HEK293 (cell line): ENCODE data around the gene COA3.

Source experiments
- CTCF ChIA-PET: fragments of 350-600 bp; formaldehyde crosslinking; extraction: SDS; loops from one replicate; lab custom pipeline; 2021; ENCODE audit warnings: antibody characterized with exemption; lab: Yijun Ruan, JAX
- POLR2A ChIA-PET: fragments of 300-600 bp; formaldehyde crosslinking; extraction: SDS; loops from one replicate; lab custom pipeline; 2020; ENCODE audit warnings: antibody characterized with exemption, inconsistent platforms; lab: Yijun Ruan, JAX
- H3K27ac ChIP-seq: fragments of 200-500 bp; sonication (Bioruptor generic); 2 replicates; pipeline ENCODE4 v1.5.1; 2014; ENCODE audit warnings: low read depth, low read length, control low read depth, inconsistent platforms; ENCODE audit errors: extremely low read depth
- H3K36me3 ChIP-seq, 2 experiments: fragments of 200-500 bp in 1 of 2; sonication (Bioruptor generic) in 1 of 2; 1 replicate in 1 of 2; 2 replicates in 1 of 2; pipeline ENCODE4 v1.5.1; 2014 to 2017; ENCODE audit warnings: inconsistent platforms in 2 of 2, low read length in 2 of 2; ENCODE audit not compliant: control insufficient read depth in 2 of 2, insufficient read depth in 1 of 2
- H3K4me1 ChIP-seq: fragments of 200-500 bp; sonication (Bioruptor generic); 2 replicates; pipeline ENCODE4 v1.5.1; 2014; ENCODE audit warnings: mild to moderate bottlenecking, low read length, inconsistent platforms; ENCODE audit not compliant: control insufficient read depth, insufficient read depth
- H3K4me3 ChIP-seq: 2 replicates; pipeline ENCODE4 v1.5.1; 2011; ENCODE audit warnings: low read depth, mild to moderate bottlenecking, control low read depth, low read length, moderate library complexity
- H3K9me3 ChIP-seq: fragments of 200-500 bp; sonication (Bioruptor generic); 2 replicates; pipeline ENCODE4 v1.5.1; 2014; ENCODE audit warnings: low read depth, low read length, inconsistent platforms; ENCODE audit not compliant: control insufficient read depth, insufficient read depth
- EGR2 ChIP-seq: fragments of 450-650 bp; formaldehyde crosslinking; IDR thresholded peaks from 2 replicates; pipeline ENCODE4 v1.5.1; 2016; ENCODE audit warnings: low read depth, missing biosample characterization, missing genetic modification characterization
- PRDM1 ChIP-seq: fragments of 450-650 bp; formaldehyde crosslinking; IDR thresholded peaks from 2 replicates; pipeline ENCODE4; 2016; ENCODE audit warnings: missing biosample characterization, missing genetic modification characterization
- ZFHX2 ChIP-seq: fragments of 450-650 bp; formaldehyde crosslinking; conservative IDR thresholded peaks from 2 replicates; pipeline ENCODE4 v1.5.1; 2016; ENCODE audit warnings: missing biosample characterization, missing genetic modification characterization
- ZNF350 ChIP-seq: fragments of 450-650 bp; formaldehyde crosslinking; IDR thresholded peaks from 2 replicates; pipeline ENCODE4 v1.5.0; 2017; ENCODE audit warnings: missing biosample characterization, mild to moderate bottlenecking, missing genetic modification characterization
- ZNF449 ChIP-seq: fragments of 450-650 bp; formaldehyde crosslinking; IDR thresholded peaks from 2 replicates; pipeline ENCODE4 v1.5.1; 2017; ENCODE audit warnings: missing biosample characterization, mild to moderate bottlenecking, missing genetic modification characterization, moderate library complexity
- ZNF529 ChIP-seq: fragments of 450-650 bp; formaldehyde crosslinking; IDR thresholded peaks from 2 replicates; pipeline ENCODE4 v1.5.1; 2017; ENCODE audit warnings: missing genetic modification characterization, missing biosample characterization; ENCODE audit not compliant: insufficient replicate concordance
- ZSCAN23 ChIP-seq: fragments of 450-650 bp; formaldehyde crosslinking; IDR thresholded peaks from 2 replicates; pipeline ENCODE4 v1.5.1; 2016; ENCODE audit warnings: missing biosample characterization, missing genetic modification characterization
- TF ChIP-seq, protein P1 (sequence below): fragments of 450-650 bp; formaldehyde crosslinking; IDR thresholded peaks from 2 replicates; pipeline ENCODE4 v1.5.1; 2016; ENCODE audit warnings: missing biosample characterization, missing genetic modification characterization, borderline replicate concordance
- TF ChIP-seq, protein P2 (sequence below): fragments of 450-650 bp; formaldehyde crosslinking; IDR thresholded peaks from 2 replicates; pipeline ENCODE4 v1.5.1; 2016; ENCODE audit warnings: missing biosample characterization, missing genetic modification characterization
- TF ChIP-seq, protein P3 (sequence below): fragments of 450-650 bp; formaldehyde crosslinking; IDR thresholded peaks from 2 replicates; pipeline ENCODE4 v1.5.1; 2016; ENCODE audit warnings: missing biosample characterization, missing genetic modification characterization
- TF ChIP-seq, protein P4 (sequence below): fragments of 450-650 bp; formaldehyde crosslinking; IDR thresholded peaks from 2 replicates; pipeline ENCODE4 v1.5.1; 2016; ENCODE audit warnings: missing biosample characterization, missing genetic modification characterization
- TF ChIP-seq, protein P5 (sequence below): fragments of 450-650 bp; formaldehyde crosslinking; IDR thresholded peaks from 2 replicates; pipeline ENCODE4 v1.5.1; 2017; ENCODE audit warnings: missing biosample characterization, missing genetic modification characterization
- TF ChIP-seq, protein P6 (sequence below): fragments of 450-650 bp; formaldehyde crosslinking; conservative IDR thresholded peaks from 2 replicates; pipeline ENCODE4 v1.5.1; 2016; ENCODE audit warnings: low read depth, missing biosample characterization, missing genetic modification characterization

Gene COA3

DNA sequence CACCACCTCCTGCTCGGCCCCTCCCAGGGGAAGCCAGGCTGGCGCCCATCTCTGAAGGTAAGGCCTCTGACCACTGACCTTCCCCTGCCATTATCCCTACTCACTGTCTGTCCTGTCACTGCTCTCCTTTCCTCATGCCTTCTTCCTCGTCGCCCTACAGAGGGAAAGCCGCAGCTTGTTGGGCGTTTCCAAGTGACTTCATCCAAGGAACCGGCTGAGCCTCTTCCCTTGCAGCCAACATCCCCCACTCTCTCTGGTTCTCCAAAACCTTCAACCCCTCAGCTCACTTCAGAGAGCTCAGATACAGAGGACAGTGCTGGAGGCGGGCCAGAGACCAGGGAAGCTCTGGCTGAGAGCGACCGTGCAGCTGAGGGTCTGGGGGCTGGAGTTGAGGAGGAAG is 3.0 kb downstream of the COA3 start (continued):
- TF ChIP-seq, protein P1, sequence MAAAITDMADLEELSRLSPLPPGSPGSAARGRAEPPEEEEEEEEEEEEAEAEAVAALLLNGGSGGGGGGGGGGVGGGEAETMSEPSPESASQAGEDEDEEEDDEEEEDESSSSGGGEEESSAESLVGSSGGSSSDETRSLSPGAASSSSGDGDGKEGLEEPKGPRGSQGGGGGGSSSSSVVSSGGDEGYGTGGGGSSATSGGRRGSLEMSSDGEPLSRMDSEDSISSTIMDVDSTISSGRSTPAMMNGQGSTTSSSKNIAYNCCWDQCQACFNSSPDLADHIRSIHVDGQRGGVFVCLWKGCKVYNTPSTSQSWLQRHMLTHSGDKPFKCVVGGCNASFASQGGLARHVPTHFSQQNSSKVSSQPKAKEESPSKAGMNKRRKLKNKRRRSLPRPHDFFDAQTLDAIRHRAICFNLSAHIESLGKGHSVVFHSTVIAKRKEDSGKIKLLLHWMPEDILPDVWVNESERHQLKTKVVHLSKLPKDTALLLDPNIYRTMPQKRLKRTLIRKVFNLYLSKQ (tag by site-specific recombination): no peak
- no peak for TF ChIP-seq ZNF350 (tag by site-specific recombination)
- no peak for TF ChIP-seq ZSCAN23 (tag by site-specific recombination)
- TF ChIP-seq, protein P2, sequence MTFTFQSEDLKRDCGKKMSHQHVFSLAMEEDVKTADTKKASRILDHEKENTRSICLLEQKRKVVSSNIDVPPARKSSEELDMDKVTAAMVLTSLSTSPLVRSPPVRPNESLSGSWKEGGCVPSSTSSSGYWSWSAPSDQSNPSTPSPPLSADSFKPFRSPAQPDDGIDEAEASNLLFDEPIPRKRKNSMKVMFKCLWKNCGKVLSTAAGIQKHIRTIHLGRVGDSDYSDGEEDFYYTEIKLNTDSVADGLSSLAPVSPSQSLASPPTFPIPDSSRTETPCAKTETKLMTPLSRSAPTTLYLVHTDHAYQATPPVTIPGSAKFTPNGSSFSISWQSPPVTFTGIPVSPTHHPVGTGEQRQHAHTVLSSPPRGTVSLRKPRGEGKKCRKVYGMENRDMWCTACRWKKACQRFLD (tag by site-specific recombination): no peak

- Histone ChIP-seq H3K4me3 (no peak overlapping the region), H3K4me1 (peaks cover 5% of the 10 kb centered on the region; the same call in 1 of the 2 replicates), H3K36me3 (peaks cover 0 to 33% of the 10 kb centered on the region in 2 experiments; a peak in 1 of 3 replicates), H3K27ac (no peak overlapping the region), H3K9me3 (no peaks in the 10 kb centered on the region)
- CTCF ChIA-PET: no interaction called here
- TF ChIP-seq, protein P3, sequence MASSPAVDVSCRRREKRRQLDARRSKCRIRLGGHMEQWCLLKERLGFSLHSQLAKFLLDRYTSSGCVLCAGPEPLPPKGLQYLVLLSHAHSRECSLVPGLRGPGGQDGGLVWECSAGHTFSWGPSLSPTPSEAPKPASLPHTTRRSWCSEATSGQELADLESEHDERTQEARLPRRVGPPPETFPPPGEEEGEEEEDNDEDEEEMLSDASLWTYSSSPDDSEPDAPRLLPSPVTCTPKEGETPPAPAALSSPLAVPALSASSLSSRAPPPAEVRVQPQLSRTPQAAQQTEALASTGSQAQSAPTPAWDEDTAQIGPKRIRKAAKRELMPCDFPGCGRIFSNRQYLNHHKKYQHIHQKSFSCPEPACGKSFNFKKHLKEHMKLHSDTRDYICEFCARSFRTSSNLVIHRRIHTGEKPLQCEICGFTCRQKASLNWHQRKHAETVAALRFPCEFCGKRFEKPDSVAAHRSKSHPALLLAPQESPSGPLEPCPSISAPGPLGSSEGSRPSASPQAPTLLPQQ: no peak
- TF ChIP-seq EGR2 (tag by site-specific recombination) (peak; percentile 21; the same call in 1 of the 2 replicates), PRDM1 (tag by site-specific recombination) (0 out of 2 replicates have a peak, but pooled peaks have one; percentile 5), ZNF529 (tag by site-specific recombination) (no peak), ZFHX2 (no peak), ZNF449 (tag by site-specific recombination) (no peak)
- TF ChIP-seq, protein P4, sequence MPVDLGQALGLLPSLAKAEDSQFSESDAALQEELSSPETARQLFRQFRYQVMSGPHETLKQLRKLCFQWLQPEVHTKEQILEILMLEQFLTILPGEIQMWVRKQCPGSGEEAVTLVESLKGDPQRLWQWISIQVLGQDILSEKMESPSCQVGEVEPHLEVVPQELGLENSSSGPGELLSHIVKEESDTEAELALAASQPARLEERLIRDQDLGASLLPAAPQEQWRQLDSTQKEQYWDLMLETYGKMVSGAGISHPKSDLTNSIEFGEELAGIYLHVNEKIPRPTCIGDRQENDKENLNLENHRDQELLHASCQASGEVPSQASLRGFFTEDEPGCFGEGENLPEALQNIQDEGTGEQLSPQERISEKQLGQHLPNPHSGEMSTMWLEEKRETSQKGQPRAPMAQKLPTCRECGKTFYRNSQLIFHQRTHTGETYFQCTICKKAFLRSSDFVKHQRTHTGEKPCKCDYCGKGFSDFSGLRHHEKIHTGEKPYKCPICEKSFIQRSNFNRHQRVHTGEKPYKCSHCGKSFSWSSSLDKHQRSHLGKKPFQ: no peak
- TF ChIP-seq, protein P5, sequence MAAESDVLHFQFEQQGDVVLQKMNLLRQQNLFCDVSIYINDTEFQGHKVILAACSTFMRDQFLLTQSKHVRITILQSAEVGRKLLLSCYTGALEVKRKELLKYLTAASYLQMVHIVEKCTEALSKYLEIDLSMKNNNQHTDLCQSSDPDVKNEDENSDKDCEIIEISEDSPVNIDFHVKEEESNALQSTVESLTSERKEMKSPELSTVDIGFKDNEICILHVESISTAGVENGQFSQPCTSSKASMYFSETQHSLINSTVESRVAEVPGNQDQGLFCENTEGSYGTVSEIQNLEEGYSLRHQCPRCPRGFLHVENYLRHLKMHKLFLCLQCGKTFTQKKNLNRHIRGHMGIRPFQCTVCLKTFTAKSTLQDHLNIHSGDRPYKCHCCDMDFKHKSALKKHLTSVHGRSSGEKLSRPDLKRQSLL (tag by site-specific recombination): no peak
- TF ChIP-seq, protein P6, sequence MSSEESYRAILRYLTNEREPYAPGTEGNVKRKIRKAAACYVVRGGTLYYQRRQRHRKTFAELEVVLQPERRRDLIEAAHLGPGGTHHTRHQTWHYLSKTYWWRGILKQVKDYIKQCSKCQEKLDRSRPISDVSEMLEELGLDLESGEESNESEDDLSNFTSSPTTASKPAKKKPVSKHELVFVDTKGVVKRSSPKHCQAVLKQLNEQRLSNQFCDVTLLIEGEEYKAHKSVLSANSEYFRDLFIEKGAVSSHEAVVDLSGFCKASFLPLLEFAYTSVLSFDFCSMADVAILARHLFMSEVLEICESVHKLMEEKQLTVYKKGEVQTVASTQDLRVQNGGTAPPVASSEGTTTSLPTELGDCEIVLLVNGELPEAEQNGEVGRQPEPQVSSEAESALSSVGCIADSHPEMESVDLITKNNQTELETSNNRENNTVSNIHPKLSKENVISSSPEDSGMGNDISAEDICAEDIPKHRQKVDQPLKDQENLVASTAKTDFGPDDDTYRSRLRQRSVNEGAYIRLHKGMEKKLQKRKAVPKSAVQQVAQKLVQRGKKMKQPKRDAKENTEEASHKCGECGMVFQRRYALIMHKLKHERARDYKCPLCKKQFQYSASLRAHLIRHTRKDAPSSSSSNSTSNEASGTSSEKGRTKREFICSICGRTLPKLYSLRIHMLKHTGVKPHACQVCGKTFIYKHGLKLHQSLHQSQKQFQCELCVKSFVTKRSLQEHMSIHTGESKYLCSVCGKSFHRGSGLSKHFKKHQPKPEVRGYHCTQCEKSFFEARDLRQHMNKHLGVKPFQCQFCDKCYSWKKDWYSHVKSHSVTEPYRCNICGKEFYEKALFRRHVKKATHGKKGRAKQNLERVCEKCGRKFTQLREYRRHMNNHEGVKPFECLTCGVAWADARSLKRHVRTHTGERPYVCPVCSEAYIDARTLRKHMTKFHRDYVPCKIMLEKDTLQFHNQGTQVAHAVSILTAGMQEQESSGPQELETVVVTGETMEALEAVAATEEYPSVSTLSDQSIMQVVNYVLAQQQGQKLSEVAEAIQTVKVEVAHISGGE (tag by site-specific recombination): no peak
- POLR2A ChIA-PET: interaction anchor here (1.0 to 2.2 kb wide), 4 partner anchors 8 to 29 kb away, joined by 3 to 9 read pairs (median 4); partner anchors contain the start of gene BECN1
Measured at GRCh38 chr17:42795061-42795460, 3.4 kb downstream of the COA3 start.
